Measurements from ENCODE around the gene PMM1. TPM values are rescaled to one million over a fixed set of nuclear protein-coding genes. Genes with fewer than 3 reads are reported as not detected.

The PMM1 gene
- total RNA-seq, 1 donor from 2014 or later: 39.4 TPM

- H3K4me1 ChIP-seq (ENCODE audit: insufficient read depth, low read length): no peaks in the 10 kb centered on the region
- DNase-seq (ENCODE audit: low read depth): no peak
- no peak for FAIRE-seq
- peaks cover 3% of the 10 kb centered on the region for H3K27me3 Mint-ChIP-seq (ENCODE audit: low read depth, unreplicated experiment)
- no peak overlapping the region for H3K4me3 ChIP-seq (ENCODE audit: insufficient read depth, low read depth, low read length)
- H3K27ac Mint-ChIP-seq (ENCODE audit: unreplicated experiment): no peak overlapping the region
- H3K4me3 Mint-ChIP-seq (ENCODE audit: unreplicated experiment): no peak overlapping the region
- no peak overlapping the region for H3K27ac ChIP-seq (ENCODE audit: low read depth, low read length)
- H3K9me3 ChIP-seq (ENCODE audit: insufficient read depth, low read depth, low read length): no peaks in the 10 kb centered on the region
- H3K9ac ChIP-seq (ENCODE audit: low read length): no peak overlapping the region
- no peak overlapping the region for H3K4me2 ChIP-seq (ENCODE audit: low read length)
- no peaks in the 10 kb centered on the region for H3K36me3 ChIP-seq (ENCODE audit: insufficient read depth, low read length)
- H4K20me1 ChIP-seq (ENCODE audit: insufficient read depth, low read length): no peaks in the 10 kb centered on the region
- H3K36me3 Mint-ChIP-seq (ENCODE audit: low read depth, unreplicated experiment): no peaks in the 10 kb centered on the region
- no peaks in the 10 kb centered on the region for H3K79me2 ChIP-seq (ENCODE audit: insufficient read depth, low read length)
- no peak overlapping the region for H2AFZ ChIP-seq (ENCODE audit: low read depth, low read length)
- no peaks in the 10 kb centered on the region for H3K9me3 Mint-ChIP-seq (ENCODE audit: unreplicated experiment)
- no peaks in the 10 kb centered on the region for H3K27me3 ChIP-seq (ENCODE audit: insufficient read depth, low read length)
- no peak for TF ChIP-seq EZH2 (IDR thresholded peaks at IDR 0.05; ENCODE audit: insufficient read depth, low read length)
- no peak for TF ChIP-seq CTCF (IDR thresholded peaks at IDR 0.05; ENCODE audit: insufficient read depth, low read depth, low read length)
- H3K4me1 Mint-ChIP-seq (ENCODE audit: low read depth, unreplicated experiment): peaks cover 5% of the 10 kb centered on the region
Measured at GRCh38 chr22:41550952-41551491, 38.6 kb downstream of the PMM1 start.

DNA sequence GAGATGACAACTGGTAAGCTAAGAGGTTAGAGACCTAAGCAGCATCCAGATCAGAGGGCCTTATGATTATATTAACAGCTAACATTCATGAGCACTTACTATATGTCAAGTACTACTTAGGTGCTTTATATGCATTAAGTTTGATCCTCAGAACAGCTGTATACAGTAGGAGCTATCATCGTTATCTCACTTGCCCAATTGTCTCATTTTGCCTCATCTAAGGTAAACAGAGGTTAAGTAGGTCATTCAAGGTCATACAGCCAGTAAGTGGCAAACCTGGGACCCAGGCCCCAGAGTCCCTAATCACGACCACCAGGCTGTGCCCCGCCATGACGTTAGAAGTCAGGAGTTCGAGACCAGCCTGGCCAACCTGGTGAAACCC, 40.8 kb downstream of the PMM1 start:
- no peaks in the 10 kb centered on the region for H3K9me3 ChIP-seq (ENCODE audit: insufficient read depth, low read depth, low read length)
- no peak for FAIRE-seq
- H3K27ac ChIP-seq (ENCODE audit: low read depth, low read length): no peak overlapping the region
- no peaks in the 10 kb centered on the region for H4K20me1 ChIP-seq (ENCODE audit: insufficient read depth, low read length)
- no peak for DNase-seq (ENCODE audit: low read depth)
- no peaks in the 10 kb centered on the region for H3K36me3 Mint-ChIP-seq (ENCODE audit: low read depth, unreplicated experiment)
- peaks cover 3% of the 10 kb centered on the region for H3K27me3 Mint-ChIP-seq (ENCODE audit: low read depth, unreplicated experiment)
- H3K36me3 ChIP-seq (ENCODE audit: insufficient read depth, low read length): no peaks in the 10 kb centered on the region
- no peak overlapping the region for H3K4me2 ChIP-seq (ENCODE audit: low read length)
- peaks cover 4% of the 10 kb centered on the region for H3K79me2 ChIP-seq (ENCODE audit: insufficient read depth, low read length)
- H3K4me1 ChIP-seq (ENCODE audit: insufficient read depth, low read length): peaks cover 5% of the 10 kb centered on the region
- TF ChIP-seq CTCF (IDR thresholded peaks at IDR 0.05; ENCODE audit: insufficient read depth, low read depth, low read length) (no peak), EZH2 (IDR thresholded peaks at IDR 0.05; ENCODE audit: insufficient read depth, low read length) (no peak)
- H3K4me1 Mint-ChIP-seq (ENCODE audit: low read depth, unreplicated experiment): peaks cover 2% of the 10 kb centered on the region
- H3K27me3 ChIP-seq (ENCODE audit: insufficient read depth, low read length): no peaks in the 10 kb centered on the region
- H3K9ac ChIP-seq (ENCODE audit: low read length): no peak overlapping the region
- H2AFZ ChIP-seq (ENCODE audit: low read depth, low read length): no peak overlapping the region
- H3K9me3 Mint-ChIP-seq (ENCODE audit: unreplicated experiment): no peaks in the 10 kb centered on the region
- H3K4me3 Mint-ChIP-seq (ENCODE audit: unreplicated experiment): no peak overlapping the region
- no peak overlapping the region for H3K27ac Mint-ChIP-seq (ENCODE audit: unreplicated experiment)
- H3K4me3 ChIP-seq (ENCODE audit: insufficient read depth, low read depth, low read length): no peak overlapping the region

GRCh38 chr22:41544671-41545476, 44.8 kb downstream of the PMM1 start:
- TF ChIP-seq EZH2 (IDR thresholded peaks at IDR 0.05; ENCODE audit: insufficient read depth, low read length) (no peak), CTCF (IDR thresholded peaks at IDR 0.05; ENCODE audit: insufficient read depth, low read depth, low read length) (no peak)
- Histone ChIP-seq H3K79me2 (ENCODE audit: insufficient read depth, low read length) (peaks cover 43% of the 10 kb centered on the region), H3K9me3 (ENCODE audit: insufficient read depth, low read depth, low read length) (no peaks in the 10 kb centered on the region), H3K4me2 (ENCODE audit: low read length) (peak overlapping the region; percentile 83), H3K4me3 (ENCODE audit: insufficient read depth, low read depth, low read length) (peak overlapping the region; percentile 75), H4K20me1 (ENCODE audit: insufficient read depth, low read length) (peaks cover 35% of the 10 kb centered on the region), H3K9ac (ENCODE audit: low read length) (peak overlapping the region; percentile 68), H3K27me3 (ENCODE audit: insufficient read depth, low read length) (no peaks in the 10 kb centered on the region), H3K27ac (ENCODE audit: low read depth, low read length) (peak overlapping the region; percentile 39), H3K4me1 (ENCODE audit: insufficient read depth, low read length) (peaks cover 10% of the 10 kb centered on the region), H3K36me3 (ENCODE audit: insufficient read depth, low read length) (no peaks in the 10 kb centered on the region), H2AFZ (ENCODE audit: low read depth, low read length) (peak overlapping the region; percentile 30)
- H3K4me3 Mint-ChIP-seq (ENCODE audit: unreplicated experiment): peak overlapping the region; percentile 93
- H3K9me3 Mint-ChIP-seq (ENCODE audit: unreplicated experiment): no peaks in the 10 kb centered on the region
- H3K36me3 Mint-ChIP-seq (ENCODE audit: low read depth, unreplicated experiment): peaks cover 2% of the 10 kb centered on the region
- peak overlapping the region; percentile 67 for H3K27ac Mint-ChIP-seq (ENCODE audit: unreplicated experiment)
- H3K4me1 Mint-ChIP-seq (ENCODE audit: low read depth, unreplicated experiment): peaks cover 11% of the 10 kb centered on the region
- DNase-seq (ENCODE audit: low read depth): no peak
- H3K27me3 Mint-ChIP-seq (ENCODE audit: low read depth, unreplicated experiment): no peaks in the 10 kb centered on the region
- FAIRE-seq: no peak
